Progenitor cell of endocrine pancreas (in vitro differentiated cells): Measurements from ENCODE around the gene C3orf70. TPM values are rescaled to one million over a fixed set of nuclear protein-coding genes. Genes with fewer than 3 reads are reported as not detected.

Experiments
- DNase-seq: peaks from one replicate; pipeline ENCODE4 v3.0.0; 2021; ENCODE audit warnings: low spot score; ENCODE audit not compliant: unreplicated experiment
- H3K27ac Mint-ChIP-seq: 2 replicates; pipeline ENCODE4 v1.8.0; 2021; ENCODE audit warnings: mild to moderate bottlenecking, moderate library complexity, mixed read lengths
- H3K27me3 Mint-ChIP-seq: 2 replicates; pipeline ENCODE4 v1.8.0; 2021; ENCODE audit warnings: mixed read lengths
- H3K36me3 Mint-ChIP-seq: 2 replicates; pipeline ENCODE4 v1.8.0; 2022; ENCODE audit warnings: mixed read lengths; ENCODE audit not compliant: insufficient read depth
- H3K4me1 Mint-ChIP-seq: 2 replicates; pipeline ENCODE4 v1.8.0; 2021; ENCODE audit warnings: low read depth, mixed read lengths
- H3K4me3 Mint-ChIP-seq: 2 replicates; pipeline ENCODE4 v1.8.0; 2021; ENCODE audit warnings: low read depth, mild to moderate bottlenecking, moderate library complexity, mixed read lengths
- H3K9me3 Mint-ChIP-seq: 2 replicates; pipeline ENCODE4 v1.8.0; 2021; ENCODE audit warnings: low read depth, mixed read lengths
- total RNA-seq: library from RNA; stranded (reverse); gene quantifications from 2 replicates; pipeline ENCODE4 v1.2.1, GENCODE V29; 2021
- TF ChIP-seq, protein P1 (sequence below): fragments of 200-600 bp; sonication (generic); IDR thresholded peaks from one replicate; pipeline ENCODE4 v1.5.0; 2021; ENCODE audit warnings: antibody characterized with exemption, mild to moderate bottlenecking; ENCODE audit not compliant: unreplicated experiment

Gene C3orf70
- total RNA-seq, 1 donor from 2014 or later, result 5.8 TPM

DNA sequence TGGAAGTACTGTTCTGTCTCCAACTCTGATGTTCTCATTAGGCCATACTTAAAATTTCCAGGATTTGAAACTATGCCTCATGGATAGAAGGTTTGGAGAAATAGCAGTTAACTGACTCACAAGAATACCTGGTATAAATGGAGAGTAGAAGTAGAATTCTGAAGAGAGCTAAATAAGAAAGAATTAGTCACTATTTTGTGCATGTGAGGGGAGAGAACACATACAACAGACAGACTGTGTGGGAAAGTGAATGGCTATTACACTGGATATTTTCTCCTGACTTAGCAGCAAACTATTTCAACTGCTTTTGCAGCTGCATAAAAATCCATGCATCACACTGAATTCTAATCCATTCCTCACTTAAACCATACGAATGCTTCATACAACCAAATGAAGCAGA, 71.3 kb downstream of the C3orf70 start:
- H3K27me3 Mint-ChIP-seq, result no peaks in the 10 kb centered on the region
- no peak overlapping the region for H3K4me3 Mint-ChIP-seq
- H3K27ac Mint-ChIP-seq, result no peak overlapping the region
- H3K36me3 Mint-ChIP-seq, result no peaks in the 10 kb centered on the region
- TF ChIP-seq, protein P1, sequence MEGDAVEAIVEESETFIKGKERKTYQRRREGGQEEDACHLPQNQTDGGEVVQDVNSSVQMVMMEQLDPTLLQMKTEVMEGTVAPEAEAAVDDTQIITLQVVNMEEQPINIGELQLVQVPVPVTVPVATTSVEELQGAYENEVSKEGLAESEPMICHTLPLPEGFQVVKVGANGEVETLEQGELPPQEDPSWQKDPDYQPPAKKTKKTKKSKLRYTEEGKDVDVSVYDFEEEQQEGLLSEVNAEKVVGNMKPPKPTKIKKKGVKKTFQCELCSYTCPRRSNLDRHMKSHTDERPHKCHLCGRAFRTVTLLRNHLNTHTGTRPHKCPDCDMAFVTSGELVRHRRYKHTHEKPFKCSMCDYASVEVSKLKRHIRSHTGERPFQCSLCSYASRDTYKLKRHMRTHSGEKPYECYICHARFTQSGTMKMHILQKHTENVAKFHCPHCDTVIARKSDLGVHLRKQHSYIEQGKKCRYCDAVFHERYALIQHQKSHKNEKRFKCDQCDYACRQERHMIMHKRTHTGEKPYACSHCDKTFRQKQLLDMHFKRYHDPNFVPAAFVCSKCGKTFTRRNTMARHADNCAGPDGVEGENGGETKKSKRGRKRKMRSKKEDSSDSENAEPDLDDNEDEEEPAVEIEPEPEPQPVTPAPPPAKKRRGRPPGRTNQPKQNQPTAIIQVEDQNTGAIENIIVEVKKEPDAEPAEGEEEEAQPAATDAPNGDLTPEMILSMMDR, result no peak
- H3K9me3 Mint-ChIP-seq, result no peaks in the 10 kb centered on the region
- no peak for DNase-seq
- no peaks in the 10 kb centered on the region for H3K4me1 Mint-ChIP-seq

DNA sequence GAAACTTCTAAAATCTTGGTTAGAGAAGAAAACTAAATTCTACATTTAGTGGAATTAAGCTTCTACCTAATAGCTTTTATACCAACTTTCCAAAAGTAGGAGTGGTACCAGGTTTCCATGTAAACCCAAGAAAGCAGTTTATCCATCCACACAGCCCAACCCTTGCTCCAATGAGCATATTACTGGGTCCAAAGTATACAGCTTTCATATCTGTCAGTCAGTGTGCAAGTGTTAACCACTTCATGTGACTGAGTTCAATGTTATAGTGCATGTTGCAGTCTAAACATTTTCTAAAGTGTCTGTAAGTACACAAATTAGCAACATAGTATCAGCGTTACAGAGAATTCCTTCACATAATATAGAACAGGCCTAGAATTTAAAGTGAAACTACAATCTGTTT, 73.2 kb downstream of the C3orf70 start:
- H3K27me3 Mint-ChIP-seq, result no peaks in the 10 kb centered on the region
- peaks cover under 1% of the 10 kb centered on the region for H3K4me1 Mint-ChIP-seq
- no peaks in the 10 kb centered on the region for H3K36me3 Mint-ChIP-seq
- no peak overlapping the region for H3K27ac Mint-ChIP-seq
- TF ChIP-seq, protein P1, result no peak
- H3K9me3 Mint-ChIP-seq, result no peaks in the 10 kb centered on the region
- no peak for DNase-seq
- no peak overlapping the region for H3K4me3 Mint-ChIP-seq

DNA sequence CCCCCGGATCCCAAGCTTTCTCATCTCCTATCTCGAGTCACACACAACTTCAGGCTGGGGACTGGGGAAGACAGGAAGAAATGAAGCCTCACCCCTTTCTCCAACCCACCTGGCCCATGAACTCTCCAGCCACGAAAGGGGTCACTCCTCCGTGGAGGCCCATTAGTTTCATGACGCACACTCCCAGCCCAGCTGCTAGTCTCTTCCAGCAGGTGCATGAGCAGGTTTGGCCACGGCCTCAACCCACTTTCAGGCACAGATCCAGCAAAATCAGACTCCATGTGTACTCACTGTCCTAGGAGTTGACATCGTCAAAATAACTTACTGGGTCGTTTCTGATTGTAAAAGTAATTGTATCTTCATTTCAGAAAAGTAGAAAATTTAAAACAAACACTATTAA, 76.6 kb downstream of the C3orf70 start:
- Mint-ChIP-seq H3K4me1 (peaks cover 5% of the 10 kb centered on the region), H3K27ac (no peak overlapping the region), H3K4me3 (no peak overlapping the region), H3K36me3 (no peaks in the 10 kb centered on the region), H3K9me3 (no peaks in the 10 kb centered on the region), H3K27me3 (no peaks in the 10 kb centered on the region)
- no peak for DNase-seq
- TF ChIP-seq, protein P1, result no peak

DNA sequence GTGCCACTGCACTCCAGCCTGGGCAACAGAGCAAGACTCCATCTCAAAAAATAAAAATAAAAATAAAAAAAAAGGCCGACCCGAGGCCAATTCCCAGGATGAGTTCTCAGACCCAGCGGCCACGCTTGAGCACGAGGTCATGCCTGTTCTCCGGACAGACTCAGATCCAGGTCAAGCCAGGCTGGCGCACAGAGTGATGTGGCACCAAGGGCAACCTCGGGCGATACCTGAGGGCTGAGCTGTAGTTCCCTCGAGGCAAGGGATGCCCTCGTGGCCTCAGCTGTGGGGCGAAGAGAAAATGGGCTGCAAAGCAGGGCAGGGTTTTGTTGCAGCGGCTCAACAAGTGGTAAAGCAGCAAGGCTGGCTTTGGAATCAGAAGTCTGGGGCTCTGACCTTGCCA, 77.3 kb downstream of the C3orf70 start:
- TF ChIP-seq, protein P1, result no peak
- H3K36me3 Mint-ChIP-seq, result no peaks in the 10 kb centered on the region
- no peaks in the 10 kb centered on the region for H3K27me3 Mint-ChIP-seq
- H3K4me3 Mint-ChIP-seq, result no peak overlapping the region
- H3K9me3 Mint-ChIP-seq, result no peaks in the 10 kb centered on the region
- DNase-seq, result no peak
- peaks cover 6% of the 10 kb centered on the region for H3K4me1 Mint-ChIP-seq
- H3K27ac Mint-ChIP-seq, result no peak overlapping the region

DNA sequence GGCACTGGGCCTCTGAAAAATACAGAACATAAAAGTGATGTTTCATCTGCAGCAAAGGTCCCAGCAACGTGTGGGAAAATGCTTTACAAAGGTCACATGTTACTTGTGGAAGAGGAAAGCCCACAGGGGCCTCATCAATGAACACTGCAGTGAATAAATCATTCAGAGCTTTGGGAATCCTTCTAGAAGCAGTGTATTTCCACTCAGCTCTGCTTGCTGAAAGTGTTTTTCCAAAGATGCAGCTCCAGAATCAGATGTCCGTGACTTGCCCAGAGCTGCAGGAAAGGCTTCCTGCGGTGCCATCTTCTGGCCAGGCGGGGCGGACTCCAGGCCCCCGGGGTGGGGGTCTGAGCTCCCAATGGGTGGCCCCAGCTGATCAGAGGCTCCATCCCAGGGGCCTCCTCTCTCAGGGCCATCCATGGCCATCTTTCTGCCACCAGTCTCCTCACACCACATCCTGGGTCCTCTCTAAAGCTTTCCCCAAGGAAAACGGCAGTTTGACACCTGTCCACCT, 81.5 kb downstream of the C3orf70 start:
- H3K27ac Mint-ChIP-seq, result no peak overlapping the region
- no peaks in the 10 kb centered on the region for H3K36me3 Mint-ChIP-seq
- no peak for DNase-seq
- no peaks in the 10 kb centered on the region for H3K9me3 Mint-ChIP-seq
- no peaks in the 10 kb centered on the region for H3K27me3 Mint-ChIP-seq
- H3K4me1 Mint-ChIP-seq, result peaks cover 6% of the 10 kb centered on the region
- TF ChIP-seq, protein P1, result no peak
- H3K4me3 Mint-ChIP-seq, result no peak overlapping the region
